Suprapubic skin (tissue), 3 donors: ENCODE measurements around the gene SEC14L2.

Source experiments
- CTCF ChIP-seq, 2 donors: fragments of 200-600 bp in 1 of 2; fragments of 450-650 bp in 1 of 2; sonication (generic) in 1 of 2; IDR thresholded peaks; one replicate each; pipeline ENCODE4 v1.5.1; 2016 to 2019; ENCODE audit warnings: antibody characterized with exemption in 2 of 2, mild to moderate bottlenecking in 1 of 2, moderate library complexity in 1 of 2
- POLR2A ChIP-seq, 2 donors: fragments of 450-650 bp; IDR thresholded peaks; one replicate each; pipeline ENCODE4 v1.6.1; 2017; ENCODE audit warnings: antibody characterized with exemption in 2 of 2, mild to moderate bottlenecking in 2 of 2, moderate library complexity in 2 of 2

- TF ChIP-seq CTCF (IDR thresholded peaks at IDR 0.05) (no peak), POLR2A (IDR thresholded peaks at IDR 0.05) (no peak)
These were observed 33.1 kb downstream of the SEC14L2 start for GRCh38 chr22:30429887-30430286.
